ENCODE results near the gene POFUT1.

- TF ChIP-seq CTCF (optimal IDR thresholded peaks at IDR 0.05 in 1 of 3, IDR thresholded peaks at IDR 0.05 in 1 of 3, conservative IDR thresholded peaks at IDR 0.05 in 1 of 3; ENCODE audit: extremely low read depth in 1 of 3, insufficient read depth in 2 of 3, low read length in 3 of 3) (no peak), EZH2 (IDR thresholded peaks at IDR 0.05; ENCODE audit: low read length) (no peak)
These were observed 31.1 kb downstream of the POFUT1 start for GRCh38 chr20:32238483-32239425.
